IMR-90 (cell line): ENCODE results near the gene GCN1. TPM values are rescaled to one million over a fixed set of nuclear protein-coding genes. Genes with fewer than 3 reads are reported as not detected.

Source experiments
- CTCF ChIP-seq: conservative IDR thresholded peaks from 2 replicates; pipeline ENCODE4 v1.5.1; 2012; ENCODE audit warnings: mild to moderate bottlenecking, low read depth, low read length, improper control_type of control experiment
- FOS ChIP-seq: fragments of 150-350 bp; IDR thresholded peaks from 2 replicates; pipeline ENCODE4 v1.6.1; 2016; ENCODE audit warnings: low read depth, low read length
- MAFK ChIP-seq: IDR thresholded peaks from 2 replicates; pipeline ENCODE4 v1.6.1; 2012; ENCODE audit warnings: low read depth, low read length, improper control_type of control experiment
- MXI1 ChIP-seq: IDR thresholded peaks from 2 replicates; pipeline ENCODE4 v1.6.1; 2012; ENCODE audit warnings: low read depth, mild to moderate bottlenecking, low read length, moderate library complexity, borderline replicate concordance
- polyA plus RNA-seq, 3 experiments: library from polyadenylated mRNA; depleted of rRNA; stranded (reverse); fragments of >200 nt; gene quantifications; 2 replicates each; pipeline ENCODE4 v1.2.3, GENCODE V29; 2012; ENCODE audit warnings: low replicate concordance in 1 of 3
- total RNA-seq: library from RNA; depleted of rRNA; stranded (reverse); fragments of >200 nt; gene quantifications from 2 replicates; pipeline ENCODE4 v1.2.3, GENCODE V29; 2012

Gene GCN1
- total and polyA plus RNA-seq, 2 of the 4 experiments (the other 2 are of a cell fraction): 57.8 to 77.6 TPM

- TF ChIP-seq CTCF (peak; percentile 99), MXI1 (peak; percentile 89), MAFK (peak; percentile 93), FOS (no peak; the same call in 1 of the 2 replicates)
Observed at GRCh38 chr12:120086801-120087621, 107.5 kb downstream of the GCN1 start (continued).
